ENCODE results near the gene LMAN1.

DNA sequence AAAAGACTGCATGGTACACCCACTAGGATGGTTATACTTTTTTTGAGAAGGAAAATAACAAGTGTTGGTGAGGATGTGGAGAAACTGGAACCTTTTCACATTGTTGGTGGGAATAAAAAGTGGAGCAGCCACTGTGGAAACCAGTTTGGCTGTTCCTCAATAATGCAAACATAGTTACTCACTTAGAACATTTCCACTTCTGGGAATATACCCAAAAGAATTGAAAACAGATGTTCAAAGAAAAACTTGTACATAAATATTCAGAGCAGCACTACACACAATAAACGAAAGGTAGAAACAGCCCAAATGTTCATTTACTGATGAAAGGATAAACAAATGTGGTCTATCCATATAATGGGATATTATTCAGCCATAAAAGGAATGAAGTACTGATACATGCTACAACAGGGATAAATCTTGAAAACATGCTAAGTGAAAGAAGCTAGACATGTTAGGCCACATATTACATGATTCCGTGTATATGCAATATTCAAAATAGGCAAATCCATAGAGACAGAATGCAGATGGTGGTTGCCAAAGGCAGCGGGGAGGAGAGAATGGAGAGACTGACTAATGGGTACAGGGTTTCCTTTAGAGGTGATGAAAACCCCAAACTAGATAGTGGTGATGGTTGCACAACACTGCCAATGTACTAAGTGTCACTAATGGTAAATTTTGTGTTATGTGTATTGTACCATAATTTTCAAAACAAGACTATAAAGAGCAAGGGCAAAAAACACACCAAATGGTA lies 20.9 kb upstream of the LMAN1 start:
- TF ChIP-seq, protein P1, sequence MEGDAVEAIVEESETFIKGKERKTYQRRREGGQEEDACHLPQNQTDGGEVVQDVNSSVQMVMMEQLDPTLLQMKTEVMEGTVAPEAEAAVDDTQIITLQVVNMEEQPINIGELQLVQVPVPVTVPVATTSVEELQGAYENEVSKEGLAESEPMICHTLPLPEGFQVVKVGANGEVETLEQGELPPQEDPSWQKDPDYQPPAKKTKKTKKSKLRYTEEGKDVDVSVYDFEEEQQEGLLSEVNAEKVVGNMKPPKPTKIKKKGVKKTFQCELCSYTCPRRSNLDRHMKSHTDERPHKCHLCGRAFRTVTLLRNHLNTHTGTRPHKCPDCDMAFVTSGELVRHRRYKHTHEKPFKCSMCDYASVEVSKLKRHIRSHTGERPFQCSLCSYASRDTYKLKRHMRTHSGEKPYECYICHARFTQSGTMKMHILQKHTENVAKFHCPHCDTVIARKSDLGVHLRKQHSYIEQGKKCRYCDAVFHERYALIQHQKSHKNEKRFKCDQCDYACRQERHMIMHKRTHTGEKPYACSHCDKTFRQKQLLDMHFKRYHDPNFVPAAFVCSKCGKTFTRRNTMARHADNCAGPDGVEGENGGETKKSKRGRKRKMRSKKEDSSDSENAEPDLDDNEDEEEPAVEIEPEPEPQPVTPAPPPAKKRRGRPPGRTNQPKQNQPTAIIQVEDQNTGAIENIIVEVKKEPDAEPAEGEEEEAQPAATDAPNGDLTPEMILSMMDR (IDR thresholded peaks at IDR 0.05 in 2 of 3, conservative IDR thresholded peaks at IDR 0.05 in 1 of 3; ENCODE audit: borderline replicate concordance in 1 of 3, insufficient read depth in 1 of 3, low read depth in 2 of 3, low read length in 2 of 3), result no peak
- TF ChIP-seq POLR2A (IDR thresholded peaks at IDR 0.05; ENCODE audit: borderline replicate concordance, extremely low read depth, insufficient read depth, insufficient read length) (no peak), EZH2 (IDR thresholded peaks at IDR 0.05) (no peak), TCF7L2 (IDR thresholded peaks at IDR 0.05; ENCODE audit: borderline replicate concordance, extremely low read depth, insufficient read depth, insufficient read length) (no peak), RAD21 (IDR thresholded peaks at IDR 0.05; ENCODE audit: low read depth) (no peak), ELF1 (IDR thresholded peaks at IDR 0.05; ENCODE audit: borderline replicate concordance, low read depth) (no peak)
- TF ChIP-seq, protein P2, sequence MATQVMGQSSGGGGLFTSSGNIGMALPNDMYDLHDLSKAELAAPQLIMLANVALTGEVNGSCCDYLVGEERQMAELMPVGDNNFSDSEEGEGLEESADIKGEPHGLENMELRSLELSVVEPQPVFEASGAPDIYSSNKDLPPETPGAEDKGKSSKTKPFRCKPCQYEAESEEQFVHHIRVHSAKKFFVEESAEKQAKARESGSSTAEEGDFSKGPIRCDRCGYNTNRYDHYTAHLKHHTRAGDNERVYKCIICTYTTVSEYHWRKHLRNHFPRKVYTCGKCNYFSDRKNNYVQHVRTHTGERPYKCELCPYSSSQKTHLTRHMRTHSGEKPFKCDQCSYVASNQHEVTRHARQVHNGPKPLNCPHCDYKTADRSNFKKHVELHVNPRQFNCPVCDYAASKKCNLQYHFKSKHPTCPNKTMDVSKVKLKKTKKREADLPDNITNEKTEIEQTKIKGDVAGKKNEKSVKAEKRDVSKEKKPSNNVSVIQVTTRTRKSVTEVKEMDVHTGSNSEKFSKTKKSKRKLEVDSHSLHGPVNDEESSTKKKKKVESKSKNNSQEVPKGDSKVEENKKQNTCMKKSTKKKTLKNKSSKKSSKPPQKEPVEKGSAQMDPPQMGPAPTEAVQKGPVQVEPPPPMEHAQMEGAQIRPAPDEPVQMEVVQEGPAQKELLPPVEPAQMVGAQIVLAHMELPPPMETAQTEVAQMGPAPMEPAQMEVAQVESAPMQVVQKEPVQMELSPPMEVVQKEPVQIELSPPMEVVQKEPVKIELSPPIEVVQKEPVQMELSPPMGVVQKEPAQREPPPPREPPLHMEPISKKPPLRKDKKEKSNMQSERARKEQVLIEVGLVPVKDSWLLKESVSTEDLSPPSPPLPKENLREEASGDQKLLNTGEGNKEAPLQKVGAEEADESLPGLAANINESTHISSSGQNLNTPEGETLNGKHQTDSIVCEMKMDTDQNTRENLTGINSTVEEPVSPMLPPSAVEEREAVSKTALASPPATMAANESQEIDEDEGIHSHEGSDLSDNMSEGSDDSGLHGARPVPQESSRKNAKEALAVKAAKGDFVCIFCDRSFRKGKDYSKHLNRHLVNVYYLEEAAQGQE (IDR thresholded peaks at IDR 0.05; ENCODE audit: low read depth), result no peak
- TF ChIP-seq, protein P3, sequence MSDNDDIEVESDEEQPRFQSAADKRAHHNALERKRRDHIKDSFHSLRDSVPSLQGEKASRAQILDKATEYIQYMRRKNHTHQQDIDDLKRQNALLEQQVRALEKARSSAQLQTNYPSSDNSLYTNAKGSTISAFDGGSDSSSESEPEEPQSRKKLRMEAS (IDR thresholded peaks at IDR 0.05), result no peak

Measured in HCT116 (cell line).